HepG2 (cell line): ENCODE data around the gene TPRN. TPM values are rescaled to one million over a fixed set of nuclear protein-coding genes. Genes with fewer than 3 reads are reported as not detected.

Experiments
- CCAR2 ChIP-seq: fragments of 200-400 bp; formaldehyde crosslinking; optimal IDR thresholded peaks from 2 replicates; pipeline ENCODE3; 2018; ENCODE audit warnings: low read depth, mild to moderate bottlenecking, low read length, moderate library complexity
- CREB3 ChIP-seq: sonication (generic); formaldehyde crosslinking; IDR thresholded peaks from 2 replicates; pipeline ENCODE4 v1.5.0; 2020; ENCODE audit warnings: missing genetic modification reagents
- EHMT2 ChIP-seq: fragments of 200-600 bp; sonication (generic); IDR thresholded peaks from 2 replicates; pipeline ENCODE4 v1.7.0; 2017; ENCODE audit warnings: antibody characterized with exemption, low read depth, low read length, borderline replicate concordance
- HOXA5 ChIP-seq: sonication (generic); formaldehyde crosslinking; IDR thresholded peaks from 2 replicates; pipeline ENCODE4 v1.4.0; 2020; ENCODE audit warnings: missing genetic modification reagents
- IKZF4 ChIP-seq: sonication (generic); formaldehyde crosslinking; IDR thresholded peaks from 2 replicates; pipeline ENCODE4 v1.5.1; 2020; ENCODE audit warnings: borderline replicate concordance, mild to moderate bottlenecking, low read depth, missing genetic modification reagents; ENCODE audit errors: not compliant biosample characterization
- PCBP2 ChIP-seq: fragments of 200-400 bp; formaldehyde crosslinking; optimal IDR thresholded peaks from 2 replicates; pipeline ENCODE3; 2018; ENCODE audit warnings: low read length, low read depth; ENCODE audit not compliant: poor library complexity, severe bottlenecking
- PHF20 ChIP-seq: sonication (generic); formaldehyde crosslinking; IDR thresholded peaks from 2 replicates; pipeline ENCODE4 v1.5.0; 2020; ENCODE audit warnings: mild to moderate bottlenecking, missing genetic modification reagents
- PRDM10 ChIP-seq: sonication (generic); formaldehyde crosslinking; IDR thresholded peaks from 2 replicates; pipeline ENCODE4 v1.4.0; 2020; ENCODE audit warnings: low read depth, missing genetic modification reagents
- RARA ChIP-seq: IDR thresholded peaks from 2 replicates; pipeline ENCODE4 v1.6.1; 2016; ENCODE audit warnings: missing genetic modification reagents, missing compliant biosample characterization
- RBM39 ChIP-seq: fragments of 200-400 bp; formaldehyde crosslinking; IDR thresholded peaks from one replicate; pipeline ENCODE4 v1.6.1; 2018; ENCODE audit warnings: antibody characterized with exemption, mild to moderate bottlenecking, low read depth, low read length; ENCODE audit not compliant: poor library complexity, severe bottlenecking
- RXRB ChIP-seq: IDR thresholded peaks from 2 replicates; pipeline ENCODE4 v1.6.1; 2016; ENCODE audit warnings: borderline replicate concordance, missing genetic modification reagents, missing compliant biosample characterization
- SMARCE1 ChIP-seq: fragments of 450-650 bp; IDR thresholded peaks from 2 replicates; pipeline ENCODE4 v1.6.1; 2017; ENCODE audit warnings: borderline replicate concordance
- THAP9 ChIP-seq: sonication (generic); formaldehyde crosslinking; IDR thresholded peaks from 2 replicates; pipeline ENCODE4; 2020; ENCODE audit warnings: missing genetic modification reagents, mild to moderate bottlenecking, borderline replicate concordance
- WIZ ChIP-seq: sonication (generic); formaldehyde crosslinking; IDR thresholded peaks from 2 replicates; pipeline ENCODE4 v1.5.1; 2020; ENCODE audit warnings: mild to moderate bottlenecking, missing genetic modification reagents
- ZNF280D ChIP-seq: sonication (generic); formaldehyde crosslinking; IDR thresholded peaks from 2 replicates; pipeline ENCODE4 v1.5.1; 2020; ENCODE audit warnings: mild to moderate bottlenecking, missing genetic modification reagents
- ZUFSP ChIP-seq: sonication (generic); formaldehyde crosslinking; IDR thresholded peaks from 2 replicates; pipeline ENCODE4 v1.9.0; 2021; ENCODE audit warnings: missing genetic modification reagents, mild to moderate bottlenecking, borderline replicate concordance
- polyA plus RNA-seq, 8 experiments: library from polyadenylated mRNA; depleted of rRNA in 3 of 8; stranded (reverse) in 7 of 8; unstranded in 1 of 8; fragments of >200 nt; fragmentation: Illumina TruSeq in 4 of 8; extraction: Trizol in 4 of 8; gene quantifications; 2 replicates each; pipeline versions ENCODE4 v1.2.1 to v1.2.3, GENCODE V29; 2011 to 2016; ENCODE audit warnings: low read depth in 4 of 8, missing spikeins in 1 of 8, mixed read lengths in 1 of 8; ENCODE audit not compliant: insufficient read depth in 1 of 8
- total RNA-seq, 5 experiments: library from RNA; depleted of rRNA; stranded (reverse); fragments of >200 nt; fragmentation: Illumina TruSeq; extraction: Trizol; gene quantifications; 2 replicates each; pipeline ENCODE4 v1.2.3, GENCODE V29; 2016; ENCODE audit warnings: low read depth in 1 of 5

The TPRN gene
- total and polyA plus RNA-seq, 2 of the 13 experiments (the other 11 are each of a cell fraction or from before 2014, with no cell fraction given), result 10.1 to 19.2 TPM

- no peak for TF ChIP-seq WIZ
- TF ChIP-seq CCAR2, result no peak
- TF ChIP-seq PRDM10 (CRISPR knock-in tag), result peak; percentile 11
- TF ChIP-seq ZNF280D (CRISPR knock-in tag), result peak; percentile 24; the same call in 1 of the 2 replicates
- TF ChIP-seq ZUFSP (CRISPR knock-in tag), result no peak
- TF ChIP-seq RBM39, result no peak
- TF ChIP-seq SMARCE1, result no peak
- no peak for TF ChIP-seq HOXA5
- no peak for TF ChIP-seq RARA (CRISPR knock-in tag)
- TF ChIP-seq PHF20 (CRISPR knock-in tag), result no peak
- no peak for TF ChIP-seq IKZF4 (CRISPR knock-in tag)
- no peak for TF ChIP-seq RXRB (CRISPR knock-in tag)
- peak; percentile 80 for TF ChIP-seq THAP9 (CRISPR knock-in tag)
- no peak for TF ChIP-seq PCBP2
- TF ChIP-seq CREB3 (CRISPR knock-in tag), result no peak
- TF ChIP-seq EHMT2, result no peak
Measured at GRCh38 chr9:137201205-137201868, 796 bp upstream of the TPRN start (continued).
